HG03064 (cell line): ENCODE data around the gene CERK.

Experiments used
- ATAC-seq: cut with Tn5 transposase; IDR thresholded peaks from one replicate; pipeline ENCODE4 v1.9.1; 2021; ENCODE audit warnings: low read depth; ENCODE audit not compliant: unreplicated experiment

Gene CERK

DNA sequence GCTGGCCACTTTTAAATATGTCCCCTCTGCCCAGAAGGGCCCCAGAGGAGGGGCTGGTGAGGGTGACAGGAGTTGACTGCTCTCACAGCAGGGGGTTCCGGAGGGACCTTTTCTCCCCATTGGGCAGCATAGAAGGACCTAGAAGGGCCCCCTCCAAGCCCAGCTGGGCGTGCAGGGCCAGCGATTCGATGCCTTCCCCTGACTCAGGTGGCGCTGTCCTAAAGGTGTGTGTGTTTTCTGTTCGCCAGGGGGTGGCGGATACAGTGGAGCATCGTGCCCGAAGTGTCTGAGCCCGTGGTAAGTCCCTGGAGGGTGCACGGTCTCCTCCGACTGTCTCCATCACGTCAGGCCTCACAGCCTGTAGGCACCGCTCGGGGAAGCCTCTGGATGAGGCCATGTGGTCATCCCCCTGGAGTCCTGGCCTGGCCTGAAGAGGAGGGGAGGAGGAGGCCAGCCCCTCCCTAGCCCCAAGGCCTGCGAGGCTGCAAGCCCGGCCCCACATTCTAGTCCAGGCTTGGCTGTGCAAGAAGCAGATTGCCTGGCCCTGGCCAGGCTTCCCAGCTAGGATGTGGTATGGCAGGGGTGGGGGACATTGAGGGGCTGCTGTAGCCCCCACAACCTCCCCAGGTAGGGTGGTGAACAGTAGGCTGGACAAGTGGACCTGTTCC is 71.3 kb downstream of the CERK start:
- ATAC-seq: no peak

DNA sequence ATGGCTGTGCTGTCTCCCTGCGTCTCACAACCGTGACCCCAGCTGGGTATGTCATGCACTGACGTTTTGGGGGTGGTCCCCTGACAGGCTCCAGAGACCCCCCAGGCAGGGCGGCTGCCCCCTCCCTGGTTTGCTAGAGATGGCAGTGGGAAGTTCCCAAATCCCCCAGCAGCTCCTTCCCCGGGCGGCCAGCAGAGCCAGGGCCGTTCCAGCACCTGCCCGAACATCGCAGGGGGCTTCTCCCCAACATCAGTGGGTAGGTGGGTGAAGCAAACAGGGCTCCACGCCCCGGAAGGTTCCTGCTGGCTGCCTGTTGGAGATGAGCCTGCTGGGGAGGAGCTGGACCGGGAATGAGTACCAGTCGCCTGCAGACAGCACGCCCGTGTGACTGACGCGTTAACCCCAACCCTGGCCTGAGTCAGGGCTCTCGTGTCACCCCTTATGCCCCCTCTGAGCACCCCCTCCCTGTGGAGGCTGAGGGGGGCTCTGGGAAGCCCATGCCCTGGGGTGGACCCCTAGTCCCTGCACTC is 72.2 kb downstream of the CERK start:
- ATAC-seq: no peak

DNA sequence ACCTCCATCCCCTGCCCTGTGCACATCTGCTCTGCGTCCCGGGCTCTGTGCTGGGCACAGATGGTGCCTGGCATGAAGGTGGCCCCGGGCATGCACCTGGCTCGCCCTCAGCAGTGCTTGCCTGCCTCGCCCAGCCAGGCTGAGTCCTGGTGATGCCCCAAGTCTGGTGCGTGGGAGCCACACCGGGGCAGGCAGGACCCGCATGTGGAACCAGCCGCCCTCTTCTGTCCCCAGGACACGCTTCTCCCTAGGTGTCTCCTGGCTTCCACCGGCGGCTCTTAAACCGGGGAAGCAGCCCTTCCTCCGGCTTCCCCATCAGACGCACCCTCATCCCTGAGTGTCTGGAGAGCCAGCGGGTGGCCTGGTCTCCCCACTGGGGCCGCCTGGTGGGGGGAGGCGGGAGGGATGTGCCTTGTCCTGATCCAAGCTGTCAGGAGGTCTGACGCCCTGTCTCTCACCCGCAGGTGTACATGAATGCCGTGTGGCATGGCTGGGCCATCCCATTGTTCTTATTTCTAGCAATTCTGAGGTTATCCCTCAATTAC is 72.8 kb downstream of the CERK start:
- no peak for ATAC-seq

DNA sequence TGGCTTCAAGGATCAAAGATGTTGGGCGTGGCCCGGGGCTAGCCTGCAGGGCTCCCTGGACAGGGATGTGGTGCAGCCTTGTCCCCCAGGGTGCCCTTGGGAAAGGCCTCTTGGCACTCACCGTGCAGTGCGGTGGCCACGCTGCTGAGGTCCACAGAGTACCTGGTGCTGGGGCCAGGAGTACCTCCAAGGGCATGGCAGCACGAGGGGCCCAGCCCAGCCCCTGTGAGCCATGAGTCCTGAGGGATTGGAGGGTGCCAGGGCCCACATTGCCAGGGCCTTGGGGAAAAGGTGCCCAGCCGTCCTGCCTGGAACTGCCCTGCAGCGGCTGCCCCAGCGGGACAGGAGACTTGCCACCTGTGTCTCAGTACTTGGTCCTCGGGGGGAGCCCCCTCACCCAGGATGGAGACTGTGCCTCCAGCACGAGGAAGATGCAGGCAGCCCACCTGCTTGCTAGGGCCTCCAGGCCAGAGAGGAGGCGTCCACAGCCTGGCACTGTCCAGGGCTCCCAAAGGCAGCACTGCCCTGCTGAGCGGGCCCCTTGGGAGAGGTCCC is 73.7 kb downstream of the CERK start:
- ATAC-seq: no peak

DNA sequence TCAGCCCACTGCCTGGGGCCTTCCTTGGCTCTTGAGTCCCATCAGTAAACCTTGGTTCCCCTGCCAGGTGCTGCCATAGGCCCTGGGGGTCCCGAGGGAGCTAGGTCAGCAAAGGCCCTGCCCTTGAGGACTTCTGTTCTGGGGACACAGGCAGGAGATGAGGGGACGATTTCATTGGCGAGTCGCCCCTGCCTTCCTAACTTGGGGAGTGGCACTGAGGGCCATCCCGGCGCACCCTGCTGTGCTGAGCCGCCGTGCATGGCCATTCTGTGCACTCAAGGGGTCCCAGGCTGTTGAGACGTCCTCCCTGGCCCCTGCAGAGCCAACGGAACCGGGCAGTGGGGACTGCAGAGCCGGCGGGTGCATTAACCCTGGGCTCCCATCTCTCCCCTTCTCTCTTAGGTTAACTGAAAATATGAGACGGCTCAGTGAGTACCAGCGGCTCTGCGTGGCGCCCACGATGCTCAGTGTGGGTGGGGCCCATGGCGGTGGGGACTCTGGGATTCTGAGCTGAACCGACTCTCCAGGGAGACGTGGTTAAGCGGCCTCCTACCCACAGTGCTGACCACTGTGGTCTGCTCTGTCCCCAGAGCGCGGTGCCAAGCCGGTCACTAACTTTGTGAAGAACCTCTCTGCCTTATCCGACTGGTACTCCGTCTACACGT is 74.5 kb downstream of the CERK start:
- ATAC-seq: no peak

DNA sequence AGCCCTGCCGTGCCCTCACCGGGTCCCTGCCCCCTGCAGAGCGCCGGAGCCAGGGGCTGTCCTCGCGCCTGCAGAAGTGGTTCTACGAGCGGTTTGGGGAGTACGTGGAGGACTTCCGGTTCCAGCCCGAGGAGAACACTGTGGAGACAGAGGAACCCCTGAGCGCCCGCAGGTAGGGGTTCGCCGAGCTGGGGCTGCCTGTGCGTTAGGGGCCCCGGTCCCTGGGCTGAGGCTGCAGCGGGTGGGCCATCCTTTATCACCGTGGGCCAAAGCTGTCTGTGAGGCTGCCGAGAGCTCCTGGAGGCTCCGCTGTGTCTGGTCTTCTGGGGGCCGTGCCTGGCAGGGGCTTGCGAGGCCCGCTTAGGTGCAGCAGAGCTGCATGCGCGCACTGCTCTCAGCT is 75.1 kb downstream of the CERK start:
- no peak for ATAC-seq

DNA sequence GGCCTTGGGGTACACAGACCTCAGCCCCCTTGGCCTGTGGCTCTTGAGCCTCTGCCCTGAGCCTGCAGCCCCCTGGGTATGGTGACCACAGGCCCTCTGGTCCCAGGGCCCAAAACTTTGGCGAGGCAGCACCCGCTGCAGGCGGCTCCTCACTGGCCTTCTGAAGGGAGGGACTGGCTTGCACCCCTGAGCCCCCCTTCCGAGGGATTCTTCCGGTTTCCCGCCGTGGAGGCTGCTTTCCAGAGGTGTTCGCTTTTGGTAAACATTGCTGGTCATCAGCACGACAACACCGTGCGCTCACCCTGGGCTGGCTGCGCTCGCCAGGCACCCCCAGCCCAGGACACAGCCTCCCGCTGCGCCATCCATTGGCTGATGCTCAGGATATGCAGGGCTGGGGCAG is 75.8 kb downstream of the CERK start:
- no peak for ATAC-seq

DNA sequence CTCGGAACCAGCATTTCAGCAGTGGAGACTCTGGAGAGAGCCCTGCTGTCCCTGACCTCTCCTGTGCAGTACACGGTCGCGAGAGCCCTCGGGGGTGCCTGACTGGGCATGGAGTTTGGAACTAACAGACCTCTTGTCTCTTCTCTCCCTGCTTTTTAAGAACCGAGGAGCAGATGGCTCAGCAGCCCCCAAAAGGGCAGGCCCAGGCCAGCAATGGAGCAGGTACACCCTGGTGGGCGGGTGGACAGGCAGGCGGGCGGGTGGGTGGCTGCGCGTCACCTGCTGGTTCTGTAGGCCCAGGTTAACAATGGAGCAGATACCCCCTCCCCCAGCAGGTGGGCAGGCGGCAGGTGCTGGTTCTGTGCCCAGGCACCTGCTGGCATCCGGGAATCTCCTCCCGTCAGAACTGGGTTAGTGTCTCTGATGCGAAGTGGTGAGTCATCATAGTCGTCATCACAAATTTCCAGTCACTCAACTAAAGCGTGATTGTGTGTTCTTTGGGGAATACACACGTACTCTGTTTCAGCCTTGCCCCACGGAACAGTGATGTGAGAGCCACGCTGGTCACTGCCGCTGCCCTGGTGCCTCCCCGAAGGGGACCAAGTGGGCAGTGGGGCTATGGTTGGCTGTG is 76.7 kb downstream of the CERK start:
- no peak for ATAC-seq

DNA sequence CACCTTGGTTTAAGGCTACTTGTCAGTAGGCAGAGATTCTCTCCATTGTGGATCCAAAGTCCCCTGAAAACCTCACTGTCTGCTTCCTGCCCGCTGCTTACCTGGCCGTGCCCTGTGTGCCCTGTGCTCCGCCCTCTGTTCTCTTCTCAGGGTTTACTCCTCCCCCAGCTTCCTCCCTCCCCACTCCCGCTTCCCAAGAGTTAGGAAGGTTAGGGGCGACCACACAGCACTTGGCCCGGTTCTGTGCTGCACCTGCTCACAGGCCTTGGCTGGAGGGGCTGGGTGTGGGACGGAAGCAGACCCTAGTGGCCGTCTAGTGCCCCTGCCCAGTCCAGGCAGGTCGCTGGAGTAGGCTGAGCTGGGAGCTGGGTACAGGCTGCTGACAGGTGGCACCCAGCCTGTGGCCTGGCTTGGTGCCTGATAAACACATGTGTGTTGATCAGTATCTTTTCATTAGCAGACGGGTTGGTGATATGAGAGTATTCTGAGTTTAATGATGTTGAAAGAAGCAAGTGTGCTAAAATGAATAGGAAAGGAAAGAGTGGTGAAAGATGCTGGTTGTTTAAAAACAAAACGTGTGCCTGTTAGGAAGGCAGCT is 77.3 kb downstream of the CERK start:
- ATAC-seq: no peak

DNA sequence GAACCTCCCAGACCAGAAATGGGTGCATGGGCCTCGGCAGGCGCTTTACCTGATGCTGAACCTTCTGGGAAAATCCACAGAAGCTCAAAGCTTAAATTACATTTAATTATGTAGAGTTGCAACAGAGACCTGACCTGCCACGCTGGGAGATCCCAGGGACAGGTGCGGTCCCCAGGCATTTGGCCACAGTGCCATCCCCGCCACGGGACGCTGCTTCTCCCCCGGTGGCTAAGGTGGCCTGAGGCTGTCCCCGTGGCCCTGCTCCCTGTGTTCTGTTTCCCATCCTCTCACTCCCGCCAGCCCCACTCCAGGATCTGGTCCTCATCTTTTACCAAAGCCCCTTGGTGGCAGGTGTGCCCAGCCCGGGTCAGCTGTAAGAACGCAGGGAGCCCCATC is 78.3 kb downstream of the CERK start:
- no peak for ATAC-seq

DNA sequence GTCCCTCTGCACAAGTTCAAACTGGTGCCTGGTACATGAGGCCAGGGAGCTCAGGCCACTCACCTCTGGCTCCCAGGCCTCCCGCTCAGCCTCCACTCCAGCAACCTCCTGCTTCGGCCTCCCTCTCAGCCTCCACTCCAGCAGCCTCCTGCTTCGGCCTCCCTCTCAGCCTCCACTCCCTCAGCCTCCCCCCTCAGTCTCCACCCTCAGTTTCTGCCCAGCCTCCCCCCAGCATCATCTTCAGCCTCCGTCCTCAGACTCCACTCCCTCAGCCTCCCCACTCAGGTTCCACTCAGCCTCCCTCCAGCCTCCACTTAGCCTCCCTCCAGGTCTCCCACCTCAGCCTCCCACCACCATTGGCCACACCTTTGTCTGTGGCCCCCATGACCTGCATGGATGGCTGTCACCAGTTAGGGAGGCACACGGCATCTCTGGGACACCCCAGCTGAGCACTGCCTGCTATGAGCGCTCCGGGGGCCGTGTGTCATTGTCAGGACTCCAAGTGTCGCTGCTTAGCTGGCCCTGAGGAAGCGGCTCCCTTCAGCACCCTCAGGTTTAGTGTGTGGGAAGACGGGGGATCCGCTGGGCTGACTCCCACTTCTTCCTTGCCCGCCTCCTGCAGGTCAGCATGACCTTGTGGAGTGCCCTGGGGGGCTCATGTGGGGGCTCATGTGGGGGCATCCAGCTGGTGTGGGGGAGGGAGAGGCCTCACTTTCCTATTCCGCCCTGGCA is 78.8 kb downstream of the CERK start:
- ATAC-seq: no peak

DNA sequence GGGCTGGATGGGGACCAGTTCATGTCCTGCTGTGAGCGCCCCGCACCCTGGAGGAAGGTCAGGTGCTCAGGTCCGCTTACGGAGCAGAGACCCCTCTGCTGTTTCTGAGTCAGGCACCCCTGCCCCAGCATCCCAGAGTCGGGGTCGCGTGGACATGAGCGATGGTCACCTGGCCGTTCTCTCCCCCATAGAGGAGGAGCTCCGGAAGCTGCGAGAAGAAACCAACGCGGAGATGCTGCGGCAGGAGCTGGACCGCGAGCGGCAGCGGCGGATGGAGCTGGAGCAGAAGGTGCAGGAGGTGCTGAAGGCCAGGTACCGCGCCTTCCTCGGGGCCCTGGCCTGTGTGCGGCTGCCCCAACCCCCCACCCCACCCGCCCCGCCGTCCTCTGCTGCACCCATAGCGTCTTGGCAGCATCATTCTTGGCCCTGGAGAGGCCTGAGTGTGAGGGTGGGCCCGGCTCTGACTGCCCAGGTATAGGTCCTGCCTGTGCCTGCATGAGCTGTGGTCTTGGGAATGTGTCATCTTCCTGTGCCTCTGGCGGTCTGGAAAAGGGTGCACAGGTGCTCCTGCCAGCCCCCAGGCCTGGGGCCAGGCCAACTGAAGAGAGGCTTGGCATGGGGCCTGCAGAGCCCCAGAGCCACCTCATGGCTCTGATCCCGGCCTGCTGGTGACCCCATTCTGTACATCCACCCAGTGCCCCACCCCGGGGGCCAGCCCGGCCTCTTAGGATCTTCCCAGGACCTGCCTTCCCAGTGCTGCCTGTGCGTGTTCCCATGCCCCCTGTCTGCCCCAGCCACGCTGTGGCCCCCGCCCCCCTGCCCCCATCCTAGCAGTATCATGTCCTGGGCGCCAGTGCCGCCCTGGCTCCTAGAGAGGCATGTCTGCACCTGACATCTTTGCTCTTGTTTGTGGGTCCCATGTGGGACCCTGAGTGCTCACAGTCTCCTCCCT is 79.8 kb downstream of the CERK start:
- no peak for ATAC-seq

DNA sequence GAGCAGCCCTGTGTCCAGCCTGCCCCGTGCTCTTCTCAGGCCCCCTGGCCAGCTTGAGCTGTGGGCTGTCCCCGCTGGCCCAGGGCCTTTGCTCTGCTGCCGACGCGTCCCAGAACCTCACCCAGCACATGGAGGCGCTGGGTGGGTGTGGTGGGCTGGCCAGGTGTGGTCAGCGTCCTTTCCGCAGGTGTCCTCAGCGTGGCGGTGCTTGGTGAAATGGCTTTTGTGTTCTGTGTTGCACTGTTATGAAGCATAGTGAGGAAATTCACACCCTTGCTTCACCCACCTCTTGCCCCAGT is 80.4 kb downstream of the CERK start:
- no peak for ATAC-seq

DNA sequence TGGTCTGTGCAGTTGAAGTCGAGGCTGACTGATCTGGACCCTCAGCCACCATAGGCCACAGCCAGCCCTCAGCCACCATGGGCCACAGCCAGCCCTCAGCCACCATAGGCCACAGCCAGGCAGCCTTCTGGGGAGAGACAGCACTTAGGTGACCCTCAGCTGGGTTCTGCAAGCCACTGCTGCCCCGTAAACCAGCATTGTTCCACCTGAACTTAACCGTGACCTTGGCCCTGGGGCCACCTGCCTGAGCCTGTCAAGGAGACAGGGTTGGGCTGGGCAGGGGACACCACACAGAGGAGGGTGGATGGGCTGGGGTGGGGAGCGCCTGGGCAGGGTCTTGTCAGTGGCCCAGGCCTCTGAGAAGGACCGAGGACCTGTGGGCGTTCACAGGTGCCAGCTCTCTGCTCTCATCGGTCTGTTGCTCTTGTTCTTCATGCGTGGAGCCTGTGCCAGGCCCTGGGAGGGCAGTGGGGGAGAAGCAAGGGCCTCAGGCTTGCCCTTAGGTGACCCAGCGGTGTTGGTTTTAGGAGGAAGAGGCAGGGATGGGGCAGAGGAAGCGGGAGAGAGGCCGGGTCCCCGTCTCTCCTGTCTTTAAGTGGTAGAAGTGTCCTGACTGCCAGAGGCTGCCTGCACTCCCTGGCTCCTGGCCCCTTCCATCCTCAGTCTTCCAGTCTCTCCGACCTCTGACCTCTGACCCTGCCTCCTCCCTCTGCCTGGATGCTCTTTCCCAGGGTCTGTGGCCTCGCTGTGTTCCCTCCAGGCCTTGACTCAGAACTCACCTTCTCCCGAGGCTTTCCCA is 81.0 kb downstream of the CERK start:
- no peak for ATAC-seq

DNA sequence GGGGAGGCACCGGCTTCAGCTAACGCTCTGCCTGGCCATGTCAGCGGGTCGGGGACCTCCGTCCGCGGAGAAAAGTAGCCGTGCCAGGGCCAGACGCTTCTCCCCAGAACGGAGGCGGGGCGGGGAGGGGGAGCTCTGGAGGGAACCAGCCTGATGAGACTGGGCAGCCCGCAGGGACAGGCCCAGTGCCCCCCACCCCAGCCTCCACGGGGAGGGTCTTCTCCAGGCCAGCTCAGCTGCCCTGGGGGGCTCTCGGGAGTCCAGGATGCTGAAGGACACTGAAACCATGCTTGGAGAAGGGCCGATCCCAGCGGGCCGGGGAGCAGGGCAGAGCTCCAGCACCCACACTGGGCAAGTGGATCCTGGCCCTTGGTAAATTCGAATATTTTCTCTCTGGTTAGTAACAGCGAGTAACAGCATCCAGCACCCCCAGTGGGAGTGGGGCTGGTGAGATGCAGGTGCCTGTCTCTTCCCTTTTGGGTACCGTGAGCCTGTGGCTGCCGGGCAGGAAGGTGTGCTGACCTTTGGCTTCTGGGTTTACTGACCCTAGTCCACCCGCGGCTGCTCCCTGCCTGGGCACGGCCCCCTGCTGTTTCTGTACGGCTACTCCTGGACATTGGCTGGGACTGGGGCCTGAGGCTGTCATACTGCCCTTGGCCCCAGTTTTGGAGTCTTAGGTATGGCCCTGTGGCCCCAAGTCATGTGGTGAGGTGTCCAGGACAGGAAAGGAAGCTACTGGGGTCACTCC is 82.0 kb downstream of the CERK start:
- no peak for ATAC-seq

DNA sequence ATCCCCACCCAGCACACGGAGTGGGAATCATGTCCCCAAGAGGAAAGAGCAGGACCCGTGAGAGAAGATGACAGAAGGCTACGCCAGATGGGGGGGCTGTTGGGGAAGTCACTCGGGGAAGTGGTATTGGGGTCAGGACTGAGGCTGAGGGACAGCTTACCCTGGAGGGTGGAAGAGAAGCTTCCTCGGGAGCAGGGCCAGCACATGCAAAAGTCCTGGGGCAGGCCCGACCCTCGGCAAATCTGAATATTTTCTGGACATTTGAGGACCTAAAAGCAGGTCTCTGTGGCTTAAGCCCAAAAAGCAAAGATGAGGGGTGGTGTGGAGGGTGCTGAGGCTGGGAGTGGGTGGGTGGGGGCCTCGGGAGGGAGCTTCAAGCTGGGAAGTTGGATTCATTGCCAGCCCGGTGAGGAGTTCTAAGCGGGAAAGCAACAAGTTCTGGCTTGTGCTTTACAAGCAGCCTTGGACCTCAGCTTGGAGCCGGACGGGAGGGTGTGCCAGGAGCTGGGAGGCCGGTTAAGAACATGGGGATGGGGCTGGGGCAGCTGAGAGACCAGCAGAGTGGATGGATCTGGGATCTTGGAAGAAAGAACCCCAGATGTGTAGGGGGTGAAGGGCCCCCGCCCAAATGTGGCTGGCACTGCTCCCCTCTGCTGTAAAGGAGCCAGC is 83.0 kb downstream of the CERK start:
- ATAC-seq: no peak

DNA sequence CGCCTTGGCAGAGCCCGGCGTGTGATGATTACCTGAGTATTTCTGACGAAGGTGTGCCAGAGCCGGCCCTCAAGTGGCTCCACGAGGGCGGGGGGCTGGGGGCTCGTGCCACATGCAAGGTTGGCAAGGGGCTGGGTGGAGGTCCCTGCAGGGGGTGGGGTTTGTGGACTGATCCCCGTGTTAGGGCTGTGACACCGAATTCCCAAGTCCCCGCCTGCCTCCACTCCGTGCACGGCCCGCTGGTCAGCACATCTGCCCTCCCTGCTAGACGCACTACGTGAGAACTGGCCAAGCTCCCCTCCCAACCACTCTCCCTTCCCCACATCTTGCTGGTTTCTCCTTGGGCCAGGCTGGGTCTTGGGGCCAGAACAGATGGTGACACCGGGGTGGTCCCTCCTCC is 83.6 kb downstream of the CERK start:
- no peak for ATAC-seq
